HepG2 (cell line): ENCODE data around the gene HNRNPA1. TPM values are rescaled to one million over a fixed set of nuclear protein-coding genes. Genes with fewer than 3 reads are reported as not detected.

Experiments
- CREB1 ChIP-seq, 2 experiments: fragments of 450-650 bp in 1 of 2; IDR thresholded peaks; 2 replicates each; pipeline ENCODE4 v1.6.1; 2016 to 2017; ENCODE audit warnings: control low read depth in 1 of 2, mild to moderate bottlenecking in 1 of 2, missing compliant biosample characterization in 1 of 2, missing genetic modification characterization in 1 of 2
- SPEN ChIP-seq: sonication (generic); formaldehyde crosslinking; IDR thresholded peaks from 2 replicates; pipeline ENCODE4 v1.5.1; 2020; ENCODE audit warnings: low read depth, mild to moderate bottlenecking, missing genetic modification reagents
- SRSF4 ChIP-seq: fragments of 200-400 bp; formaldehyde crosslinking; IDR thresholded peaks from one replicate; pipeline ENCODE4 v1.6.1; 2018; ENCODE audit warnings: mild to moderate bottlenecking, low read depth, low read length, moderate library complexity; ENCODE audit not compliant: poor library complexity, severe bottlenecking
- ZFP36L1 ChIP-seq: sonication (generic); formaldehyde crosslinking; IDR thresholded peaks from 2 replicates; pipeline ENCODE4 v1.8.0; 2022; ENCODE audit warnings: mild to moderate bottlenecking, missing genetic modification reagents, moderate library complexity
- ZFP41 ChIP-seq: sonication (generic); formaldehyde crosslinking; IDR thresholded peaks from 2 replicates; pipeline ENCODE4 v1.4.0; 2020; ENCODE audit warnings: mild to moderate bottlenecking, missing genetic modification reagents, borderline replicate concordance
- ZNF251 ChIP-seq: sonication (generic); formaldehyde crosslinking; IDR thresholded peaks from 2 replicates; pipeline ENCODE4 v1.9.0; 2021; ENCODE audit warnings: mild to moderate bottlenecking, missing genetic modification reagents
- ZNF317 ChIP-seq: sonication (generic); formaldehyde crosslinking; IDR thresholded peaks from 2 replicates; pipeline ENCODE4 v1.5.0; 2020; ENCODE audit warnings: mild to moderate bottlenecking, missing genetic modification reagents
- ZNF678 ChIP-seq: sonication (generic); formaldehyde crosslinking; IDR thresholded peaks from 2 replicates; pipeline ENCODE4 v1.4.0; 2020; ENCODE audit warnings: mild to moderate bottlenecking, missing genetic modification reagents
- ZNF883 ChIP-seq: sonication (generic); formaldehyde crosslinking; IDR thresholded peaks from 2 replicates; pipeline ENCODE4 v1.5.1; 2020; ENCODE audit warnings: mild to moderate bottlenecking, missing genetic modification reagents; ENCODE audit errors: not compliant biosample characterization
- polyA plus RNA-seq, 8 experiments: library from polyadenylated mRNA; depleted of rRNA in 3 of 8; stranded (reverse) in 7 of 8; unstranded in 1 of 8; fragments of >200 nt; fragmentation: Illumina TruSeq in 4 of 8; extraction: Trizol in 4 of 8; gene quantifications; 2 replicates each; pipeline versions ENCODE4 v1.2.1 to v1.2.3, GENCODE V29; 2011 to 2016; ENCODE audit warnings: low read depth in 4 of 8, missing spikeins in 1 of 8, mixed read lengths in 1 of 8; ENCODE audit not compliant: insufficient read depth in 1 of 8
- total RNA-seq, 5 experiments: library from RNA; depleted of rRNA; stranded (reverse); fragments of >200 nt; fragmentation: Illumina TruSeq; extraction: Trizol; gene quantifications; 2 replicates each; pipeline ENCODE4 v1.2.3, GENCODE V29; 2016; ENCODE audit warnings: low read depth in 1 of 5
- TF ChIP-seq, protein P1 (sequence below): sonication (generic); formaldehyde crosslinking; IDR thresholded peaks from 2 replicates; pipeline ENCODE4 v1.4.0; 2020; ENCODE audit warnings: mild to moderate bottlenecking, missing genetic modification reagents
- TF ChIP-seq, protein P2 (sequence below): IDR thresholded peaks from 2 replicates; pipeline ENCODE4 v1.6.1; 2016; ENCODE audit warnings: missing genetic modification reagents, missing compliant biosample characterization
- TF ChIP-seq, protein P3 (sequence below): sonication (generic); formaldehyde crosslinking; IDR thresholded peaks from 2 replicates; pipeline ENCODE4 v1.4.0; 2020; ENCODE audit warnings: missing genetic modification reagents
- TF ChIP-seq, protein P4 (sequence below): sonication (generic); formaldehyde crosslinking; IDR thresholded peaks from 2 replicates; pipeline ENCODE4 v1.4.0; 2020; ENCODE audit warnings: mild to moderate bottlenecking, missing genetic modification reagents

Gene HNRNPA1
- total and polyA plus RNA-seq, 2 of the 13 experiments (the other 11 are each of a cell fraction or from before 2014, with no cell fraction given): 535 to 1,820 TPM

DNA sequence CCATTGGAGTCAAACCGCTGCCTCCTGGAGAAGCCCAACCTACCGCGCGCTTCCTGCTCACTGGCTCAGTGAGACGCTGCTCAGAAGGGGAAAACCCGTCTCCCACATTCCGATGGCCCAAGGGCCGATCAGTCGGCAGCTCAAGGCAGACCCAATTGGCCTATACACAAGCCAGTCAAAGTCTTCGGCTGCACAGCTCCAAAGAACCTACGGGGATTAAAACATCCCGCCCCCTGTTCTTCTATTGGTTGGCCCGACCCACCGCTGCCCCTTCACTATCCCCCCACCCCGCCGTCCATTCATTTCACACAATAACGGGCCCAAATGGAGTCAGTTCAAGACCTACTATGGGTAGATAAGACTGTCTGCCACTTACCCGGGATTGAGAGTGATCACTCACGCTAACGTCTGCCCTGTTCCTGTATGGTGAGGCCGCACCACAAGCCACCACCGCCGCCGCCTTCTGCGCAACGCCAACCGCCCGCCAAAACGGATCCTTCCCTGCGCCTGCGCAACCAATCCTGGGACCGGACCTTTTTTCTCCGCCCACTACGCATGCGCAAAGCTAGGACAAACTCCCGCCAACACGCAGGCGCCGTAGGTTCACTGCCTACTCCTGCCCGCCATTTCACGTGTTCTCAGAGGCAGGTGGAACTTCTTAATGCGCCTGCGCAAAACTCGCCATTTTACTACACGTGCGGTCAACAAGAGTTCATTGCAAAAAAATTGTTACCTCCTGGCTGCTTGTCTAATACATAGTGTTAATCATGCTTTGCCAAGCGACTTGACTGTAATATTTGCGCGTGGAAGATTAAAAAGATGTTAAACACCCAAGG, 676 bp upstream of the HNRNPA1 start, which contains the start of gene CBX5 (continued):
- TF ChIP-seq, protein P1, sequence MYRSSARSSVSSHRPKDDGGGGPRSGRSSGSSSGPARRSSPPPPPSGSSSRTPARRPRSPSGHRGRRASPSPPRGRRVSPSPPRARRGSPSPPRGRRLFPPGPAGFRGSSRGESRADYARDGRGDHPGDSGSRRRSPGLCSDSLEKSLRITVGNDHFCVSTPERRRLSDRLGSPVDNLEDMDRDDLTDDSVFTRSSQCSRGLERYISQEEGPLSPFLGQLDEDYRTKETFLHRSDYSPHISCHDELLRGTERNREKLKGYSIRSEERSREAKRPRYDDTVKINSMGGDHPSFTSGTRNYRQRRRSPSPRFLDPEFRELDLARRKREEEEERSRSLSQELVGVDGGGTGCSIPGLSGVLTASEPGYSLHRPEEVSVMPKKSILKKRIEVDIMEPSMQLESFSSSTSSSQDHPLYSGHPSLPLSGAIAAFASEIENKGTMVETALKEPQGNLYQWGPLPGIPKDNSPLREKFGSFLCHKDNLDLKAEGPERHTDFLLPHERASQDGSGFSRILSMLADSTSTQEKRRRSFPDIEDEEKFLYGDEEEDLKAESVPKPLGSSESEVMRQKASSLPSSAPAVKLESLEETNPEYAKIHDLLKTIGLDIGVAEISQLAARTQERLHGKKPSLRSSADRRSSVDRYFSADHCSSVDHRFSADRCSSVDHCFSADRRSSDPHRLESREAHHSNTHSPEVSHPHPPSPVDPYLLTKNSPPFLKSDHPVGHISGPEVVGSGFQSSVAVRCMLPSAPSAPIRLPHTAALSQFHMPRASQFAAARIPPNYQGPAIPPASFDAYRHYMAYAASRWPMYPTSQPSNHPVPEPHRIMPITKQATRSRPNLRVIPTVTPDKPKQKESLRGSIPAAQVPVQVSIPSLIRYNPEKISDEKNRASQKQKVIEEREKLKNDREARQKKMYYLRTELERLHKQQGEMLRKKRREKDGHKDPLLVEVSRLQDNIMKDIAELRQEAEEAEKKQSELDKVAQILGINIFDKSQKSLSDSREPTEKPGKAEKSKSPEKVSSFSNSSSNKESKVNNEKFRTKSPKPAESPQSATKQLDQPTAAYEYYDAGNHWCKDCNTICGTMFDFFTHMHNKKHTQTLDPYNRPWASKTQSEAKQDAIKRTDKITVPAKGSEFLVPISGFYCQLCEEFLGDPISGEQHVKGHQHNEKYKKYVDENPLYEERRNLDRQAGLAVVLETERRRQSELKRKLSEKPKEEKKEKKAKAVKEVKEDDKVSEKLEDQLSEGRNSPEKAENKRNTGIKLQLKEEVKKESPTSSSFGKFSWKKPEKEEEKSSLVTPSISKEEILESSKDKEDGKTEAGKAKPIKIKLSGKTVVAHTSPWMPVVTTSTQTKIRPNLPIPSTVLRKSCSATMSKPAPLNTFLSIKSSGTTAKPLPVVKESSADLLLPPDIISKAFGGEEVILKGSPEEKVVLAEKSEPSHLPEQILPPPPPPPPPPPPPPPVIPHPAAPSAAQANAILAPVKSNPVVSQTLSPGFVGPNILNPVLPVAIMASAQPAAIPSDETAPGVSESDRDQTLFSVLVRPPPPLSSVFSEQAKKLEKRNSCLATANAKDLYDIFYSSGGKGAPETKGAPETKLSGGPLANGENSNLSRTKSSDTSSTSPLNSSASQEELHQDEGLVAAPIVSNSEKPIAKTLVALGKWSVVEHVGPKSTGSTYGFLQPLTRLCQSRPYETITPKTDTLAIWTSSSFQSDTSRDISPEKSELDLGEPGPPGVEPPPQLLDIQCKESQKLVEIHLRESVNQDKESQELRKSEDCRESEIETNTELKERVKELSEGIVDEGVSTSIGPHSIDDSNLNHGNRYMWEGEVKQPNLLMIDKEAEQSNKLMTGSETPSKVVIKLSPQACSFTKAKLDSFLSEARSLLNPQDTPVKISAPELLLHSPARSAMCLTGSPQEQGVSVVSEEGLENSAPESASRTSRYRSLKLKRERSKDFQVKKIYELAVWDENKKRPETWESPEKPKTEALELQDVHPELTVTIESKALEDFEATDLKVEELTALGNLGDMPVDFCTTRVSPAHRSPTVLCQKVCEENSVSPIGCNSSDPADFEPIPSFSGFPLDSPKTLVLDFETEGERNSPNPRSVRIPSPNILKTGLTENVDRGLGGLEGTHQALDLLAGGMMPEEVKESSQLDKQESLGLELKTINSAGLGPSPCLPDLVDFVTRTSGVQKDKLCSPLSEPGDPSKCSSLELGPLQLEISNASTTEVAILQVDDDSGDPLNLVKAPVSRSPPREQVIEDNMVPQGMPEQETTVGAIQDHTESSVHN (CRISPR knock-in tag): no peak
- TF ChIP-seq SRSF4 (no peak), SPEN (CRISPR knock-in tag) (peak; percentile 24; the same call in 1 of the 2 replicates), CREB1 (IDR thresholded peaks at IDR 0.05) (peak; percentile 60), CREB1 (CRISPR knock-in tag; IDR thresholded peaks at IDR 0.05) (0 out of 2 replicates have a peak, but pooled peaks have one; percentile 30), ZNF678 (CRISPR knock-in tag) (0 out of 2 replicates have a peak, but pooled peaks have one; percentile 51), ZFP41 (CRISPR knock-in tag) (peak; percentile 4; the same call in 1 of the 2 replicates), ZNF883 (CRISPR knock-in tag) (no peak), ZNF251 (CRISPR knock-in tag) (0 out of 2 replicates have a peak, but pooled peaks have one; percentile 41), ZNF317 (CRISPR knock-in tag) (0 out of 2 replicates have a peak, but pooled peaks have one; percentile 29), ZFP36L1 (CRISPR knock-in tag) (no peak)
- TF ChIP-seq, protein P2, sequence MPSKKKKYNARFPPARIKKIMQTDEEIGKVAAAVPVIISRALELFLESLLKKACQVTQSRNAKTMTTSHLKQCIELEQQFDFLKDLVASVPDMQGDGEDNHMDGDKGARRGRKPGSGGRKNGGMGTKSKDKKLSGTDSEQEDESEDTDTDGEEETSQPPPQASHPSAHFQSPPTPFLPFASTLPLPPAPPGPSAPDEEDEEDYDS (CRISPR knock-in tag): peak; percentile 97
- TF ChIP-seq, protein P3, sequence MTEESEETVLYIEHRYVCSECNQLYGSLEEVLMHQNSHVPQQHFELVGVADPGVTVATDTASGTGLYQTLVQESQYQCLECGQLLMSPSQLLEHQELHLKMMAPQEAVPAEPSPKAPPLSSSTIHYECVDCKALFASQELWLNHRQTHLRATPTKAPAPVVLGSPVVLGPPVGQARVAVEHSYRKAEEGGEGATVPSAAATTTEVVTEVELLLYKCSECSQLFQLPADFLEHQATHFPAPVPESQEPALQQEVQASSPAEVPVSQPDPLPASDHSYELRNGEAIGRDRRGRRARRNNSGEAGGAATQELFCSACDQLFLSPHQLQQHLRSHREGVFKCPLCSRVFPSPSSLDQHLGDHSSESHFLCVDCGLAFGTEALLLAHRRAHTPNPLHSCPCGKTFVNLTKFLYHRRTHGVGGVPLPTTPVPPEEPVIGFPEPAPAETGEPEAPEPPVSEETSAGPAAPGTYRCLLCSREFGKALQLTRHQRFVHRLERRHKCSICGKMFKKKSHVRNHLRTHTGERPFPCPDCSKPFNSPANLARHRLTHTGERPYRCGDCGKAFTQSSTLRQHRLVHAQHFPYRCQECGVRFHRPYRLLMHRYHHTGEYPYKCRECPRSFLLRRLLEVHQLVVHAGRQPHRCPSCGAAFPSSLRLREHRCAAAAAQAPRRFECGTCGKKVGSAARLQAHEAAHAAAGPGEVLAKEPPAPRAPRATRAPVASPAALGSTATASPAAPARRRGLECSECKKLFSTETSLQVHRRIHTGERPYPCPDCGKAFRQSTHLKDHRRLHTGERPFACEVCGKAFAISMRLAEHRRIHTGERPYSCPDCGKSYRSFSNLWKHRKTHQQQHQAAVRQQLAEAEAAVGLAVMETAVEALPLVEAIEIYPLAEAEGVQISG (CRISPR knock-in tag): peak; percentile 63
- TF ChIP-seq, protein P4, sequence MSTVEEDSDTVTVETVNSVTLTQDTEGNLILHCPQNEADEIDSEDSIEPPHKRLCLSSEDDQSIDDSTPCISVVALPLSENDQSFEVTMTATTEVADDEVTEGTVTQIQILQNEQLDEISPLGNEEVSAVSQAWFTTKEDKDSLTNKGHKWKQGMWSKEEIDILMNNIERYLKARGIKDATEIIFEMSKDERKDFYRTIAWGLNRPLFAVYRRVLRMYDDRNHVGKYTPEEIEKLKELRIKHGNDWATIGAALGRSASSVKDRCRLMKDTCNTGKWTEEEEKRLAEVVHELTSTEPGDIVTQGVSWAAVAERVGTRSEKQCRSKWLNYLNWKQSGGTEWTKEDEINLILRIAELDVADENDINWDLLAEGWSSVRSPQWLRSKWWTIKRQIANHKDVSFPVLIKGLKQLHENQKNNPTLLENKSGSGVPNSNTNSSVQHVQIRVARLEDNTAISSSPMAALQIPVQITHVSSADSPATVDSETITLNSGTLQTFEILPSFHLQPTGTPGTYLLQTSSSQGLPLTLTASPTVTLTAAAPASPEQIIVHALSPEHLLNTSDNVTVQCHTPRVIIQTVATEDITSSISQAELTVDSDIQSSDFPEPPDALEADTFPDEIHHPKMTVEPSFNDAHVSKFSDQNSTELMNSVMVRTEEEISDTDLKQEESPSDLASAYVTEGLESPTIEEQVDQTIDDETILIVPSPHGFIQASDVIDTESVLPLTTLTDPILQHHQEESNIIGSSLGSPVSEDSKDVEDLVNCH (CRISPR knock-in tag): 0 out of 2 replicates have a peak, but pooled peaks have one; percentile 50
